T-helper 2 cell (primary cell): Measurements from ENCODE around the gene SLC7A11.
A peak's percentile ranks its signal among the peaks of the same experiment; 100 is the strongest.

Source experiments
- DNase-seq, 5 experiments: peaks; one replicate each; pipeline versions ENCODE4 v3.0.0 to v3.0.0-alpha.2; 2012 to 2022

Gene SLC7A11

GRCh38 chr4:138161351-138161750 lies 80.8 kb downstream of the SLC7A11 start:
- DNase-seq: no peak

GRCh38 chr4:138158746-138159297 lies 83.3 kb downstream of the SLC7A11 start:
- DNase-seq: peak in 1 of 5 experiments; percentile 26

GRCh38 chr4:138140879-138141278 lies 101.3 kb downstream of the SLC7A11 start:
- DNase-seq: no peak

- DNase-seq: no peak
Observed at GRCh38 chr4:138138774-138139173, 103.4 kb downstream of the SLC7A11 start.

GRCh38 chr4:138135610-138136009 lies 106.5 kb downstream of the SLC7A11 start:
- no peak for DNase-seq

- DNase-seq: no peak
Observed at GRCh38 chr4:138118270-138118669, 123.9 kb downstream of the SLC7A11 start.

GRCh38 chr4:138115053-138115452 lies 127.1 kb downstream of the SLC7A11 start:
- no peak for DNase-seq

- peak in 1 of 5 experiments; percentile 56 for DNase-seq
Observed at GRCh38 chr4:138114434-138114833, 127.7 kb downstream of the SLC7A11 start.
